H1 (cell line): ENCODE results near the gene ROBO2. TPM values are rescaled to one million over a fixed set of nuclear protein-coding genes. Genes with fewer than 3 reads are reported as not detected.

Experiments used
- CTCF ChIA-PET: fragments of 300-600 bp; sonication (Branson Sonifier 250); formaldehyde crosslinking; loops from one replicate; lab custom pipeline; 2021; ENCODE audit not compliant: partially characterized antibody; lab: Charles Lee
- POLR2A ChIA-PET: fragments of 300-600 bp; sonication (Branson Sonifier 250); formaldehyde crosslinking; loops from one replicate; lab custom pipeline; 2021; ENCODE audit warnings: inconsistent platforms; ENCODE audit not compliant: partially characterized antibody; lab: Charles Lee
- DNase-seq, 2 experiments: peaks; one replicate each; pipeline versions ENCODE4 v3.0.0 to v3.0.0-alpha.2; 2010 to 2022; ENCODE audit warnings: low spot score in 2 of 2, low read depth in 1 of 2, mixed read lengths in 1 of 2
- FAIRE-seq: peaks from 2 replicates; lab custom pipeline; 2011; peaks lifted over from hg19 to GRCh38; lab: Jason Lieb, UNC
- H2AFZ ChIP-seq: 2 replicates; pipeline ENCODE4 v1.8.1; 2012; ENCODE audit warnings: low read length, inconsistent platforms
- H2AK5ac ChIP-seq: 2 replicates; pipeline ENCODE4 v1.6.1; 2013; ENCODE audit warnings: low read depth, low read length
- H2BK120ac ChIP-seq: replicated peaks from 2 replicates; pipeline ENCODE3; 2013; ENCODE audit warnings: low read depth, low read length, inconsistent platforms
- H2BK12ac ChIP-seq: 2 replicates; pipeline ENCODE4 v1.6.1; 2013; ENCODE audit warnings: low read depth, low read length
- H2BK15ac ChIP-seq: 2 replicates; pipeline ENCODE4 v1.6.1; 2013; ENCODE audit warnings: low read length
- H2BK20ac ChIP-seq: 2 replicates; pipeline ENCODE4 v1.6.1; 2013; ENCODE audit warnings: low read length
- H2BK5ac ChIP-seq: 2 replicates; pipeline ENCODE4 v1.6.1; 2013; ENCODE audit warnings: low read depth, low read length
- H3K14ac ChIP-seq: 2 replicates; pipeline ENCODE4 v1.6.1; 2013; ENCODE audit warnings: inconsistent platforms; ENCODE audit not compliant: insufficient read length
- H3K18ac ChIP-seq: 2 replicates; pipeline ENCODE4 v1.6.1; 2013; ENCODE audit warnings: low read length; ENCODE audit errors: extremely low read depth
- H3K23ac ChIP-seq: 2 replicates; pipeline ENCODE4 v1.6.1; 2013; ENCODE audit warnings: inconsistent platforms; ENCODE audit not compliant: insufficient read length
- H3K23me2 ChIP-seq: 2 replicates; pipeline ENCODE4 v1.6.1; 2013; ENCODE audit warnings: low read depth, low read length
- H3K27ac ChIP-seq: 2 replicates; pipeline ENCODE4 v1.6.1; 2011; ENCODE audit warnings: low read depth, low read length, inconsistent platforms
- H3K27me3 ChIP-seq, 4 experiments: replicated peaks in 1 of 4; 1 replicate in 1 of 4; 2 replicates in 3 of 4; pipeline versions ENCODE4 v1.6.1 to v1.8.1; 2011 to 2013; ENCODE audit warnings: low read length in 3 of 4, mild to moderate bottlenecking in 3 of 4, inconsistent platforms in 2 of 4, mixed read lengths in 2 of 4, moderate library complexity in 1 of 4; ENCODE audit not compliant: control insufficient read depth in 3 of 4, insufficient read depth in 3 of 4; ENCODE audit errors: extremely low read depth in 1 of 4
- H3K36me3 ChIP-seq, 4 experiments: 2 replicates each; pipeline versions ENCODE4 v1.6.1 to v1.8.1; 2011 to 2013; ENCODE audit warnings: mild to moderate bottlenecking in 4 of 4, low read length in 3 of 4, moderate library complexity in 2 of 4, control low read depth in 1 of 4, inconsistent platforms in 1 of 4; ENCODE audit not compliant: insufficient read depth in 4 of 4, control insufficient read depth in 2 of 4
- H3K4ac ChIP-seq: replicated peaks from 2 replicates; pipeline ENCODE3; 2013; ENCODE audit warnings: low read length, low read depth, mixed read lengths, inconsistent platforms; ENCODE audit not compliant: insufficient read length
- H3K4me1 ChIP-seq, 4 experiments: replicated peaks in 1 of 4; 1 replicate in 1 of 4; 2 replicates in 3 of 4; pipeline versions ENCODE4 v1.6.1 to v1.8.1; 2011 to 2013; ENCODE audit warnings: low read length in 3 of 4, inconsistent platforms in 2 of 4, mixed read lengths in 1 of 4; ENCODE audit not compliant: insufficient read depth in 4 of 4, control insufficient read depth in 3 of 4
- H3K4me2 ChIP-seq, 2 experiments: 2 replicates each; pipeline versions ENCODE4 v1.6.1 to v1.8.1; 2011 to 2013; ENCODE audit warnings: low read depth in 2 of 2, low read length in 2 of 2, control low read depth in 1 of 2, inconsistent platforms in 1 of 2, mild to moderate bottlenecking in 1 of 2; ENCODE audit not compliant: insufficient read depth in 1 of 2
- H3K4me3 ChIP-seq, 4 experiments: fragments of 200-600, 300-600 bp in 1 of 4; sonication (generic), shearing (Covaris generic), sonication (Bioruptor Twin) in 1 of 4; 2 replicates each; pipeline versions ENCODE4 v1.5.1 to v1.8.1; 2011 to 2016; ENCODE audit warnings: low read length in 4 of 4, low read depth in 3 of 4, control low read depth in 2 of 4, inconsistent platforms in 2 of 4, mild to moderate bottlenecking in 2 of 4, mixed read lengths in 1 of 4, moderate library complexity in 1 of 4; ENCODE audit not compliant: insufficient read depth in 2 of 4; ENCODE audit errors: extremely low read depth in 1 of 4
- H3K56ac ChIP-seq: replicated peaks from 2 replicates; pipeline ENCODE3; 2013; ENCODE audit warnings: low read depth, mild to moderate bottlenecking, mixed read lengths, low read length, inconsistent platforms; ENCODE audit not compliant: insufficient read length
- H3K79me1 ChIP-seq: 2 replicates; pipeline ENCODE4 v1.6.1; 2013; ENCODE audit warnings: low read depth, low read length, control low read depth
- H3K79me2 ChIP-seq, 2 experiments: 2 replicates each; pipeline versions ENCODE4 v1.6.1 to v1.8.1; 2012 to 2013; ENCODE audit warnings: low read length in 2 of 2, mild to moderate bottlenecking in 2 of 2, inconsistent platforms in 1 of 2; ENCODE audit not compliant: insufficient read depth in 2 of 2, control insufficient read depth in 1 of 2
- H3K9ac ChIP-seq, 4 experiments: replicated peaks in 1 of 4; 1 replicate in 1 of 4; 2 replicates in 3 of 4; pipeline versions ENCODE4 v1.6.1 to v1.8.1; 2011 to 2013; ENCODE audit warnings: low read depth in 3 of 4, low read length in 3 of 4, control low read depth in 2 of 4, mild to moderate bottlenecking in 2 of 4, moderate library complexity in 2 of 4, inconsistent platforms in 1 of 4; ENCODE audit errors: extremely low read depth in 1 of 4
- H3K9me3 ChIP-seq, 2 experiments: 2 replicates each; pipeline versions ENCODE4 v1.6.1 to v1.8.1; 2012 to 2013; ENCODE audit warnings: mild to moderate bottlenecking in 2 of 2, moderate library complexity in 2 of 2, control low read depth in 1 of 2, inconsistent platforms in 1 of 2, low read depth in 1 of 2, low read length in 1 of 2, mixed read lengths in 1 of 2; ENCODE audit not compliant: insufficient read depth in 2 of 2
- H4K20me1 ChIP-seq, 2 experiments: replicated peaks in 1 of 2; 2 replicates each; pipeline versions ENCODE3 to v1.8.1; 2011 to 2013; ENCODE audit warnings: inconsistent platforms in 2 of 2, low read length in 2 of 2, mild to moderate bottlenecking in 1 of 2; ENCODE audit not compliant: insufficient read depth in 2 of 2, control insufficient read depth in 1 of 2
- H4K5ac ChIP-seq: 2 replicates; pipeline ENCODE4 v1.6.1; 2013; ENCODE audit warnings: low read length, low read depth, mixed read lengths, inconsistent platforms; ENCODE audit not compliant: insufficient read length
- H4K8ac ChIP-seq: 2 replicates; pipeline ENCODE4 v1.8.0; 2013; ENCODE audit warnings: mild to moderate bottlenecking, moderate library complexity, low read length, inconsistent platforms; ENCODE audit not compliant: insufficient read depth; ENCODE audit errors: extremely low read depth
- H4K91ac ChIP-seq: replicated peaks from 2 replicates; pipeline ENCODE3; 2013; ENCODE audit warnings: low read length, mixed read lengths, inconsistent platforms; ENCODE audit not compliant: insufficient read length
- BACH1 ChIP-seq: IDR thresholded peaks from 2 replicates; pipeline ENCODE4 v1.6.1; 2012; ENCODE audit warnings: low read length, improper control_type of control experiment
- HDAC2 ChIP-seq, 2 experiments: fragments of 300-600 bp in 1 of 2; sonication (generic) in 1 of 2; IDR thresholded peaks; 2 replicates each; pipeline ENCODE4 v1.6.1; 2011 to 2012; ENCODE audit warnings: low read depth in 2 of 2, low read length in 2 of 2, mild to moderate bottlenecking in 2 of 2, moderate library complexity in 2 of 2, borderline replicate concordance in 1 of 2, inconsistent platforms in 1 of 2
- JUN ChIP-seq: IDR thresholded peaks from 2 replicates; pipeline ENCODE4 v1.6.1; 2011; ENCODE audit warnings: low read depth, mild to moderate bottlenecking, improper control_type of control experiment, low read length
- MAFK ChIP-seq: IDR thresholded peaks from 2 replicates; pipeline ENCODE4 v1.6.1; 2012; ENCODE audit warnings: low read depth, mild to moderate bottlenecking, improper control_type of control experiment, low read length
- MAX ChIP-seq: IDR thresholded peaks from 2 replicates; pipeline ENCODE4 v1.6.1; 2012; ENCODE audit warnings: inconsistent platforms
- POU5F1 ChIP-seq: IDR thresholded peaks from 2 replicates; pipeline ENCODE4 v1.6.1; 2011; ENCODE audit warnings: low read depth, mild to moderate bottlenecking, low read length, moderate library complexity
- RAD21 ChIP-seq, 2 experiments: IDR thresholded peaks in 1 of 2; conservative IDR thresholded peaks in 1 of 2; 2 replicates each; pipeline ENCODE4 v1.6.1; 2011; ENCODE audit warnings: low read depth in 2 of 2, low read length in 2 of 2, improper control_type of control experiment in 1 of 2, inconsistent platforms in 1 of 2, mild to moderate bottlenecking in 1 of 2, moderate library complexity in 1 of 2
- RFX5 ChIP-seq: IDR thresholded peaks from 2 replicates; pipeline ENCODE4 v1.6.1; 2011; ENCODE audit warnings: low read depth, low read length, improper control_type of control experiment, borderline replicate concordance
- RXRA ChIP-seq: IDR thresholded peaks from 2 replicates; pipeline ENCODE4 v1.6.1; 2011; ENCODE audit warnings: low read depth, mild to moderate bottlenecking, low read length, moderate library complexity; ENCODE audit not compliant: insufficient read depth
- SIRT6 ChIP-seq: IDR thresholded peaks from one replicate; pipeline ENCODE4 v1.7.1; 2012; ENCODE audit warnings: low read length, inconsistent platforms
- SP2 ChIP-seq: IDR thresholded peaks from 2 replicates; pipeline ENCODE4 v1.6.1; 2012; ENCODE audit warnings: mild to moderate bottlenecking, low read length, inconsistent platforms
- ZNF274 ChIP-seq: IDR thresholded peaks from 2 replicates; pipeline ENCODE4 v1.7.0; 2012; ENCODE audit warnings: low read length, borderline replicate concordance; ENCODE audit errors: extremely low read depth
- WGBS, 2 experiments: shearing (Covaris generic) in 1 of 2; methylation state at CpG; one replicate each; pipeline versions ENCODE4 v1.1.6 to v1.1.7; 2013 to 2015; ENCODE audit warnings: low lambda C conversion rate in 2 of 2, mixed read lengths in 2 of 2, inconsistent platforms in 1 of 2, low coverage in 1 of 2, missing lambda C conversion rate in 1 of 2; ENCODE audit not compliant: insufficient replicate concordance in 2 of 2, insufficient coverage in 1 of 2, insufficient read length in 1 of 2; ENCODE audit errors: extremely low coverage in 1 of 2, missing lambda C conversion rate in 1 of 2; 5-methylcytosine and 5-hydroxymethylcytosine counted together
- polyA plus RNA-seq, 7 experiments: library from polyadenylated mRNA; depleted of rRNA in 3 of 7; stranded (reverse) in 5 of 7; unstranded in 2 of 7; fragments of >200 nt in 5 of 7; fragments of 200-250 nt in 2 of 7; gene quantifications; 1 replicate in 5 of 7; 2 replicates in 1 of 7; 4 replicates in 1 of 7; pipeline versions ENCODE4 v1.2.1 to v1.2.3, GENCODE V29; 2011 to 2013; ENCODE audit warnings: missing spikeins in 2 of 7, mixed read lengths in 2 of 7
- total RNA-seq: library from RNA; stranded (reverse); fragmentation: NEBNext Ultra II Directional; extraction: Animal tissue kit (Norgen Biotek cat#: 25700); gene quantifications from 2 replicates; pipeline ENCODE4 v1.2.1, GENCODE V29; 2021
- TF ChIP-seq, protein P1 (sequence below): IDR thresholded peaks from 2 replicates; pipeline ENCODE4 v1.6.1; 2011; ENCODE audit warnings: low read length, improper control_type of control experiment

ROBO2 gene
- total and polyA plus RNA-seq, 2 of the 8 experiments (the other 6 are each of a cell fraction or from before 2014, with no cell fraction given) = 1.5 to 2.9 TPM

DNA sequence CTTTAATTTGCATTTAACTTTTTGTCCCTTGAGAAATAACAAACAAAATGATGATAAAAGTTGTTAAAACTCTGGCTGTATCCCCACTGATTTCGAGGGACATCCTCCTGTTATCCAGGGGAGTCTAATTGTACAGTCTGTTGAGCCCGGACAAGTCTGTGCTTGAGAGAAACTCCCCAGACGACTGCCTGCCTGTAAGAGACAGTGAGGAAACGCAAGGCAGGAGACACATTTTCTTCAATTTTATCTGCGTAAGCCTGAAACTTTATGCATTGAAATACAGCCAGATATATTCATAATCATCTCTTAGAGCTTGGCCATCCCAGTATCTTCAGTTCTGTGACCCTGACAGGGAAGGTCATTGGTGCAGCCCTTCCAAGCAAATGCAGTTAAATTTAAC lies 97.7 kb downstream of the ROBO2 start:
- Histone ChIP-seq H3K23me2 (no peaks in the 10 kb centered on the region), H3K79me2 (no peaks in the 10 kb centered on the region), H4K20me1 (no peaks in the 10 kb centered on the region)
- 92% methylated on average over 5 of the region's 5 CpGs; no CpG with 5 or more reads in 1 of the 2 experiments for WGBS, 2 experiments
- no peak for TF ChIP-seq RFX5
- TF ChIP-seq, protein P1, sequence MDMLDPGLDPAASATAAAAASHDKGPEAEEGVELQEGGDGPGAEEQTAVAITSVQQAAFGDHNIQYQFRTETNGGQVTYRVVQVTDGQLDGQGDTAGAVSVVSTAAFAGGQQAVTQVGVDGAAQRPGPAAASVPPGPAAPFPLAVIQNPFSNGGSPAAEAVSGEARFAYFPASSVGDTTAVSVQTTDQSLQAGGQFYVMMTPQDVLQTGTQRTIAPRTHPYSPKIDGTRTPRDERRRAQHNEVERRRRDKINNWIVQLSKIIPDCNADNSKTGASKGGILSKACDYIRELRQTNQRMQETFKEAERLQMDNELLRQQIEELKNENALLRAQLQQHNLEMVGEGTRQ = no peak
- TF ChIP-seq RAD21 (IDR thresholded peaks at IDR 0.05 in 1 of 2, conservative IDR thresholded peaks at IDR 0.05 in 1 of 2; ENCODE audit: low read depth in 2 of 2, low read length in 2 of 2) = no peak
- no peak for TF ChIP-seq POU5F1
- TF ChIP-seq BACH1 = no peak
- no peak for TF ChIP-seq ZNF274
- no peak for TF ChIP-seq JUN
- TF ChIP-seq MAFK = no peak
- no peak for TF ChIP-seq MAX
- TF ChIP-seq SIRT6 = no peak
- no peak for TF ChIP-seq SP2
- TF ChIP-seq RXRA = no peak
- TF ChIP-seq HDAC2 (IDR thresholded peaks at IDR 0.05; ENCODE audit: borderline replicate concordance in 1 of 2, low read depth in 2 of 2, low read length in 2 of 2) = no peak
- TF ChIP-seq, all 59 proteins: peak for 0
- Histone ChIP-seq H4K91ac (no peak overlapping the region), H2AFZ (no peak overlapping the region), H2BK15ac (no peak overlapping the region), H4K8ac (no peak overlapping the region), H2BK120ac (no peak overlapping the region), H3K27ac (no peak overlapping the region), H2BK12ac (no peak overlapping the region), H3K18ac (no peak overlapping the region), H3K56ac (no peak overlapping the region), H2BK5ac (no peak overlapping the region), H4K5ac (no peak overlapping the region), H3K9ac (peak overlapping the region in 1 of 4 experiments; percentile 34; a peak in 1 of 7 replicates), H3K23ac (no peak overlapping the region), H2AK5ac (no peak overlapping the region), H3K79me1 (no peaks in the 10 kb centered on the region), H3K4ac (no peak overlapping the region), H3K14ac (no peak overlapping the region), H3K9me3 (no peaks in the 10 kb centered on the region), H3K27me3 (peaks cover 0 to 1% (median 0%) of the 10 kb centered on the region in 4 experiments; a peak in 1 of 7 replicates), H3K4me3 (no peak overlapping the region), H3K36me3 (no peaks in the 10 kb centered on the region), H3K4me2 (no peak overlapping the region), H2BK20ac (no peak overlapping the region), H3K4me1 (0 out of 7 replicates have a peak, but pooled peaks cover 0 to 2% (median 0%) of the 10 kb centered on the region in 4 experiments)
- DNase-seq = no peak
- FAIRE-seq = no peak
- POLR2A ChIA-PET = no interaction called here
- CTCF ChIA-PET = no interaction called here
